GM21515 (cell line): ENCODE data around the gene KIFC1.
A peak's percentile ranks its signal among the peaks of the same experiment; 100 is the strongest.

Experiments used
- ATAC-seq: cut with Tn5 transposase; IDR thresholded peaks from one replicate; pipeline ENCODE4 v1.9.1; 2021; ENCODE audit not compliant: unreplicated experiment

Gene KIFC1

GRCh38 chr6:33439956-33440648, 48.5 kb downstream of the KIFC1 start:
- ATAC-seq, result no peak

- no peak for ATAC-seq
Measured at GRCh38 chr6:33440649-33441309, 49.2 kb downstream of the KIFC1 start.

GRCh38 chr6:33441457-33441856, 49.8 kb downstream of the KIFC1 start:
- ATAC-seq, result no peak

DNA sequence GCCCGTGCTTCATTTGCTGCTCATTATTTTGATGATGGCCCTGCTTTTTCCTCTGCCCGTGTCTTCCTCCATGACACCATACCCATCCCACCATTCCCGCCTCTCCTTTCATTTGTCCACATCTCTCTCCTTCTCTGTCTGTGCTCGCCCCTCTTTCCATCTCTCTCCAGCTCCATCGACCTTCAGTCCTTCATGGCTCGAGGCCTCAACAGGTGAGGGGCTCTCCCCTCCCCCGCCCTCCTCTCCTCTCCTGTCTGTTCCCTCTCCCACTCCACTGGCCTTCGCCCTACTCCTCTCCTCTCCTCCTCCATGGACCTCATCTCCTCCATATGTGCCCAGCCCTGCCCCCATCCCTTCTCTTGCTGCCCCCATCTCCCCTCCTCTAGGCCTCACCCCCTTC, 50.7 kb downstream of the KIFC1 start:
- no peak for ATAC-seq

DNA sequence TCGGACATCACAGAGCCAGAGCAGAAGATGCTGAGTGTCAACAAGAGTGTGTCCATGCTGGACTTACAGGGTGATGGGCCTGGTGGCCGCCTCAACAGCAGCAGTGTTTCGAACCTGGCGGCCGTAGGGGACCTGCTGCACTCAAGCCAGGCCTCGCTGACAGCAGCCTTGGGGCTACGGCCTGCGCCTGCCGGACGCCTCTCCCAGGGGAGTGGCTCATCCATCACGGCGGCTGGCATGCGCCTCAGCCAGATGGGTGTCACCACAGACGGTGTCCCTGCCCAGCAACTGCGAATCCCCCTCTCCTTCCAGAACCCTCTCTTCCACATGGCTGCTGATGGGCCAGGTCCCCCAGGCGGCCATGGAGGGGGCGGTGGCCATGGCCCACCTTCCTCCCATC, 51.4 kb downstream of the KIFC1 start:
- ATAC-seq, result no peak

GRCh38 chr6:33443619-33444504, 52.2 kb downstream of the KIFC1 start:
- no peak for ATAC-seq

- no peak for ATAC-seq
Measured at GRCh38 chr6:33445119-33445603, 53.5 kb downstream of the KIFC1 start.

DNA sequence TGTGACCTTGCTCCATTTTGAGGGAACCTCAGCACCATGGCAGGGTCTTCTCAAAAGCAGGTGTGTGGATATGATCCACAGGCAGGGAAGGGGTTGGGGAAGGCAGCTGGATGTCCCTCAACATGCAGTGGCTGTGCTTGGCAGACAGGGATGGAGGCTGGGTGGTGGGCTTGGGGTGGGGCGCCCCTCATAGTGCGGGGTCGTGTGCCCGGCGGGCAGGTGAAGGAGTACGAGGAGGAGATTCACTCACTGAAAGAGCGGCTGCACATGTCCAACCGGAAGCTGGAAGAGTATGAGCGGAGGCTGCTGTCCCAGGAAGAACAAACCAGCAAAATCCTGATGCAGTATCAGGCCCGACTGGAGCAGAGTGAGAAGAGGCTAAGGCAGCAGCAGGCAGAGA, 54.7 kb downstream of the KIFC1 start:
- no peak for ATAC-seq

DNA sequence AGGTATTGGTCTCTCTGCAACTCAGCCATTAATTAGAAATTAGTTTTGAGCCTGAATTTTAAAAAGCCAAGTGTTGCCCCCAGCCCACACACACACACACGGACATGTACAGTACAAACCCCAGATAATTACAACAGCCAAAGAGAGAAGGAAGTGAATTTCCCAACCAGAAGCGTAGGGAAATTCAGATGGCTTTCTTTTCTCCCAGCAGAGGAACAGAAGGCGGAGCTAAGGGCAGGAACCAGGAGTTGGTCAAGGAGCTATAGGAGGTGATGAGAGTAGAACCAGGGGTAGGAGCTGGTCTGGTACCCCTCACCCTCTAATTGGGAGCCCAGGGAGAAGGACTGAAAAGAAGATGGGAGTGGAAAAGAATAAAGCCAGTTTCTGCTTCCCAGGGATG, 58.8 kb downstream of the KIFC1 start:
- no peak for ATAC-seq

DNA sequence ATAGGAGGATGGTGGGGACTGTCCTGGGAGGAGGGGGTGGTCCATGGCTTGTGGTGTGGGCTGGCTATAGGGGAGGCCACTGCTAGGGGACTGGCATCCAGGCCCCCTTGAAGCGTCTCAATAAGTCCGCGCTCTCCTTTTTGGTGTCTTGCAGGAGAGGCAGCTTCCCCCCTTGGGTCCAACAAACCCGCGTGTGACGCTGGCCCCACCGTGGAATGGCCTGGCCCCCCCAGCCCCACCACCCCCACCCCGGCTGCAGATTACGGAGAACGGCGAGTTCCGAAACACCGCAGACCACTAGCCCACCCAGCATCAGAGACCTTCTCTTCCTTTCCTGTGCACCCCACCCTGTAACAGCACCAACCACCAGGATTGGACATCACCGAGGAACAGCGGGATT, 60.0 kb downstream of the KIFC1 start:
- no peak for ATAC-seq

DNA sequence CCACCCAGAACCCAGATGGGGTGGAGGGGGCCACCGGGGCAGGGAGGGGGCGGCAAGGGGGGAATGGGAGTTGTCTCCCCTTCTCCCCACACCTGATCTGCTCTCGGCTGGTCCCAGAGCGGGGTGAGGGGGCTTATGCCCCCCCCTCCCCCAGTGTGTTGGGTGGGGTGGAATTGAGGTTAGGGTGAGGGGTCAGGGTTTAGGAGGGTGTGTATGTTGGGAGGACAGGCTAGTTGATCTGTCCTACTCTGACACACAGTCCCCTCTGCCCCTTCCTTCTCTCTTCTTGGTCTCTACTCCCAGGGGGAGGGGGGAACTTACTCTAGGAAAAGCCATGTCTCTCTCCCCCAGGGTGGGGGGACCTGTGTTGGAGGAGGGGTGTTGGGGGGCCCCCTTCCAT, 60.9 kb downstream of the KIFC1 start:
- ATAC-seq, result no peak

DNA sequence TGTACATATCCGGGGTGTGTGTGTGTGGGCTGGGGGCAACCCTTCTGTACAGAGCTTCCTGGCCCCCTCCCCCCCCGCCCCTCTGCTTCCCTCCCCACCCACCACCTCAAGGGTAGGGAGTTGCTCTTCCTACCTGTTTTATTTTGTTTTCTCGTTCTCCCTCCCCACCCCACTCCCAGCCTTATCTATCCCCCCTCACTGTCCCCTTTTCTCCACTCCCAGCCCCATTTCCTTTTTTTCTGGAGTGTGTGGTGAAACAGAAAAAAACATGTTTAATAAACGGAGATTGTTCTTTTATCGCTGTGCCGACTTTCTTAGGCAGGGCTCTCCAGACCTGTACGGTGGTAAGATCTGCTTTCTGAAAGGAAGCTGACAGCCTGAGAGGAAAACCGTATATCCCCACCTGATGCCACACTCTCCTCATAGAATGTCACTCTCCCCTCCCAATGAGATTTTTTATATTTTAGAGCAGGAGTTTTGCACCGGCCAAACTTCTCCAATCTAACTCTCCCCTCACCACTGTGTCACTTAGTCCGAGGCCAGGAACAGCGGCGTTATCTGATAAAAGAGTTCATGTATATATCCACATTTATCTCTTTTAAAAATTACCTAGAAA, 61.9 kb downstream of the KIFC1 start:
- no peak for ATAC-seq

DNA sequence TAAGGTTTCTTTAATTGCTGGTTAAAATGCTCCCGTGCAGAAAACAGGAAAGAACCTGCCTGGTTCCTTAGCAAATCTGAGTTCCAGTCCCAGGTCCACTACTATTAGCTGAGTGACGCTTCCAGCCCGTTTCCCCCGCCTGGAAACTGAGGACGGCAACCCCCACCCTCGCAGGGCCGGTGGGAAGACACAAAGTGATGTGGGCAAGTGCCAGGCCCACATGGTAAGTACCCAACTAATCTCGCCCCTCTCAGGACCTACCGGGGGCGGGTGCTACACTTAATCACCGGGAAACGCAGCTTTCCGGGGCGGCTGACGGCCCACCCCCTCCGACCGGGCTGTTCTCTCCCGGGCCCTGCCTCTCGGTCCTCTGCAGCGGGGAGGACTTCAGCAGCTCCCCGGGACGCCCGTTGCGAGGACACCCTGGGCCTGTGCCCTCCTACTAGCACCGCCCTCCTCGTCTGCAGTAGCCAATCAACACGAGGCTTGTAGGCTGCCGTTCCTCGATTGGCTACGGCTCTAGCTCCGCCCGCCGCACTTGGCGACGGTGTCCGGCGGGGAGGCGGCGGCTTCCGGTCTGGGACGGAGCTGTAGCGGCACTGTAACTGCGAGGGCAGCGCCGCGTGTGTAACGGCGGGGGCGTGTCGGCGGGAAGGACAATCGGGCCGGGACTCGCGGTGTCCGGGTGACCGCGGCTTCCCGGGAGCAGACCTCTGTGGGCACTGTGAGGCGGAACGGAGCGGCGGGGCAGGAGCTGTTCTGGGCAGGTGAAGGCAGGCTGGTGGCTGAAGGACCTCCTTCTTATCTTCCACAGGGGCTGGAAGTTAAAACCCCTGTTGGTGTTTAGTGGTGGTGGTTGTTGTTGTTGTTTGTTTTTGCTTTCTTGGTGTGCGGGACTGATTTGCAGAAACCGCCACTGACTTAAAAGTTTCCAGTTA, 62.7 kb downstream of the KIFC1 start, which contains the start of gene ZBTB9:
ZBTB9 (plus strand) TSS at position 568 of the 938 bp plus-strand sequence. CDS start 525 bp downstream, outside the sequence.
- peak; percentile 97 for ATAC-seq

DNA sequence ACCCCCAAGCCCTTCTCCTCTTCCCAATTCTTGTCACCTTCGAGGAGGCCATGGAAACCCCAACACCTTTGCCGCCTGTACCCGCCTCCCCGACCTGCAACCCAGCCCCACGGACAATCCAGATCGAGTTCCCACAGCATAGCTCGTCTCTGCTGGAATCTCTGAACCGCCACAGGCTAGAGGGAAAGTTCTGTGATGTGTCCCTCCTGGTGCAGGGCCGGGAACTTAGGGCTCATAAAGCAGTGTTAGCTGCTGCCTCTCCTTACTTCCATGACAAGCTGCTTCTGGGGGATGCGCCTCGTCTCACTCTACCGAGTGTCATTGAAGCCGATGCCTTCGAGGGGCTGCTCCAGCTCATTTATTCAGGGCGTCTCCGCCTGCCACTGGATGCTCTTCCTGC, 63.4 kb downstream of the KIFC1 start:
- ATAC-seq, result no peak

- ATAC-seq, result no peak
Measured at GRCh38 chr6:33456156-33456555, 64.5 kb downstream of the KIFC1 start.

DNA sequence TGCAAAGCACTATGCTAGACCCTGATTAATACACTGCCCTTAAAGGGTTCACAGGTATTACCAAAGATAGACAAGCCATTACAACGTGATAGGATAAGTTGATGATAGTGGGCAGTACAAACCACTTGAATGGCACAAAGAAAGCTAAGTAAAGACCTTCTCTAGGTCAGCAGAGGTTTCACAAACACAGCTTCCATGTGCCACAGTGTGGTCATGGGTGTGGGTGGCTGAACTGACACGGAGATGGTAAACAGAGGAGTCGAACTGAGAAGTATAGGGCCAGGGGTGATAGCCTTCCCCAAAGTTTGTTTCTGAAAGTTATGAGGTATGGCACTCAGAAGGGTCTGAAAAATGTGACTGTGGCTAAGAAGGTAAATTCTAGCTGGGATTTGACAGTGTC, 67.1 kb downstream of the KIFC1 start:
- no peak for ATAC-seq

- ATAC-seq, result no peak
Measured at GRCh38 chr6:33459226-33459625, 67.6 kb downstream of the KIFC1 start.
